GM21367 (cell line): ENCODE measurements around the gene ANKK1.

Experiments
- ATAC-seq: cut with Tn5 transposase; IDR thresholded peaks from one replicate; pipeline ENCODE4 v1.9.1; 2021; ENCODE audit not compliant: unreplicated experiment

Gene ANKK1, protein sequence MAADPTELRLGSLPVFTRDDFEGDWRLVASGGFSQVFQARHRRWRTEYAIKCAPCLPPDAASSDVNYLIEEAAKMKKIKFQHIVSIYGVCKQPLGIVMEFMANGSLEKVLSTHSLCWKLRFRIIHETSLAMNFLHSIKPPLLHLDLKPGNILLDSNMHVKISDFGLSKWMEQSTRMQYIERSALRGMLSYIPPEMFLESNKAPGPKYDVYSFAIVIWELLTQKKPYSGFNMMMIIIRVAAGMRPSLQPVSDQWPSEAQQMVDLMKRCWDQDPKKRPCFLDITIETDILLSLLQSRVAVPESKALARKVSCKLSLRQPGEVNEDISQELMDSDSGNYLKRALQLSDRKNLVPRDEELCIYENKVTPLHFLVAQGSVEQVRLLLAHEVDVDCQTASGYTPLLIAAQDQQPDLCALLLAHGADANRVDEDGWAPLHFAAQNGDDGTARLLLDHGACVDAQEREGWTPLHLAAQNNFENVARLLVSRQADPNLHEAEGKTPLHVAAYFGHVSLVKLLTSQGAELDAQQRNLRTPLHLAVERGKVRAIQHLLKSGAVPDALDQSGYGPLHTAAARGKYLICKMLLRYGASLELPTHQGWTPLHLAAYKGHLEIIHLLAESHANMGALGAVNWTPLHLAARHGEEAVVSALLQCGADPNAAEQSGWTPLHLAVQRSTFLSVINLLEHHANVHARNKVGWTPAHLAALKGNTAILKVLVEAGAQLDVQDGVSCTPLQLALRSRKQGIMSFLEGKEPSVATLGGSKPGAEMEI

DNA sequence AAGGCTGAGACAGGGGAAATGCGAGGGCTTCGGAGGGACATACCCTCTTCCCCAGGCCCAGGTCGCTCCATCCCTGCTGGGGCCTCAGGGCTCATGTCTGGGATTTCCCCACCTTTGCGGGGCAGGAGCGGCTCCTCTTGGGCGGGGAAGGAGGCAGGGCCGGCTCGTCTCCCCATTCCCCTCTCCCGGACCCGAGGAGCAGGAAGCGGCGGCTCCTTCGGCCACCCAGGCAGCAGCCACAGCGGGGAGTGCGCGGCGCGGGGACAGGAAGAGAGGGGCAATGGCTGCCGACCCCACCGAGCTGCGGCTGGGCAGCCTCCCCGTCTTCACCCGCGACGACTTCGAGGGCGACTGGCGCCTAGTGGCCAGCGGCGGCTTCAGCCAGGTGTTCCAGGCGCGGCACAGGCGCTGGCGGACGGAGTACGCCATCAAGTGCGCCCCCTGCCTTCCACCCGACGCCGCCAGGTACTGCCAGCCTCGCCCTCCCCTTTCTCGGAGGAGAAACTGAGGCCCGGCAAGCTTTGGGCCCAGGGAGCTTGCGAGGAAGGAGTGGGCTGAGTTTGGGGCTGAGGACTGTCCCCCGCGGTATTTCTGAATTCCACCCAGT, at the start of gene ANKK1:
ANKK1 (plus strand) TSS at position 175 of the 607 bp plus-strand sequence; CDS start at position 281, 106 bp downstream.
- ATAC-seq: no peak

DNA sequence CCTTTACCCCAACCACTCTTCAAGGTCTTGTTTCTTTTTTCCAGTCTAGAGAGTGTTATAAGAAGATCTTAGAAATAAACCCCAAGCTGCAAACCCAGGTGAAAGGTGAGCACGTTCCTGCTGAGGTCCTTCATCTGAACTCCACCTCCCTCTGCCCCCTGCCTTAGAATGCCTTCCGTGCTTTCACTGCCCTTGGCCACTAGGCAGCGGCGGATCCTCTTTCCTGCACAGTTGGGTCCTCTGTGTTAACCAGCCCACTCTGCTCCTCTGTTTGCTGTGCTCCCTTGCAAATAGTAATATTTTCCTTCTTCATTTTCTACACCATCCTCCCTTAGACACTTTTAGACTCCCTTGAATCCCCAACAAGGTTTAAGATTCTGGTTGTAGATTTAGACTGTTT, 48.8 kb upstream of the ANKK1 start:
- no peak for ATAC-seq

DNA sequence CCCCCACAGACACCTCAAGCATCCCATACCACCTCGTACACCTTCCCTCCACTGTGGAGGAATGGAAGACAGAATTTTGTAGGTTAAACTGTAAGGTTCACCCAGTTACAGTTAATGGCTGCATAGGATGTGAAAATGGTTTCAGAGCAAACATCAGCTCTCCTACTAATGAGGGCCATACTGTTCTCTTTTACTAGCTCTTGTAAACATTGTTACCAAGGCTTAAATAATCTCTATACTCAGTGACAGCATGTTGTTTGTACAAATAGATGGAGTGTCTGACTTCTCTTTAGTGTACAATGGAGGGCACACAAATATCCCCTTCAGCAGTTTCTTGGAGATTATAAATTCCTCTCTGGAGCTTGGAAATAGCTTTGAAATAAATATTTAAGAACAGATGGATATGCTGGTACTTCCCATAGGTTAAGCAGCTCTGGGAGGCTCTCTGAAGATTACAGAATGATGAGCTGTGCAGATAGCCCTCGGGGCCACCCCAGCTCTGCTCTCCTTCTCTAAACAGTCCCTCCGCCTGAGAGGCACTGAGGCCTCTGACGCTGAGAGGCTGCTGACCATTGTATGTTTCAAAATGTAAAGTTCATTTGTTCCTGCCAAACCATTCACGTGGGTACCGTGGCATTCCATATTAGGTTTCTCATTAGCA, 47.5 kb upstream of the ANKK1 start:
- no peak for ATAC-seq

DNA sequence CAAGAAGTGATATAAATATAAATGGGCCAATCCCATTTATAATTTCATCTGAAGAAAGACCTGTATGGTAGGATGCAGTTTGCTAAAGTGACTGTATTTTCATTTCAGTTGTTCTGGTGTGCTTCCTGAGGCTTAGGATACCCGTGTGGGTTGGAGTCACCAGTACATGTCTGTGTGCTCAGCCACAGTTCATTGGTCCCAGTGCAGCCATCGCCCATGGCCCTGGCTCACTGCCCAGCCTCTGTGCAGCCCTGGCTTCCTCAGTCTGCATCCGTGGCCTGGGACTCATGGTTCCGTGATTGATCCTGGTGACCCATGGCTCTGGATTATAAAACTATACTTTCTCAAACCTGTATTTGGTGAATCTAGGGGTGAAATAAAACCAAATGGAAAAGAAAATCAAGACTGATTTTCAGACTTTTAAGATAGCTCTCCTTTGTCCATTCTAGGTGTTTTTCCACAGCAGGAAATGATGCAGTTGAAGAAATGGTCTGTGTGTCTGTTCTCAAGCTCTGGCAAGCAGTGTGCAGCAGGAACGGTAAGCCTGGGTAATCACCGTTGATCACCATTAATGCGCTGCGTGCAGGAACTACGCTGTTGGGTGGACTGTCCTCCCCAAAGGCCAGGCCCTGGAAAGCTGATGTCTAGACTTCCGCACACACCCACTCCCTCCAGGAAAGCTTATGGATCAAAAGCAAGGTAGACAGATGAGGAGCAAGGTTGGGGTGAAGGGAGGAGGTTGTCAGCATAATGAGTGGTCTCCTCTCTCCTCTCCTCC, 46.0 kb upstream of the ANKK1 start:
- ATAC-seq: no peak

DNA sequence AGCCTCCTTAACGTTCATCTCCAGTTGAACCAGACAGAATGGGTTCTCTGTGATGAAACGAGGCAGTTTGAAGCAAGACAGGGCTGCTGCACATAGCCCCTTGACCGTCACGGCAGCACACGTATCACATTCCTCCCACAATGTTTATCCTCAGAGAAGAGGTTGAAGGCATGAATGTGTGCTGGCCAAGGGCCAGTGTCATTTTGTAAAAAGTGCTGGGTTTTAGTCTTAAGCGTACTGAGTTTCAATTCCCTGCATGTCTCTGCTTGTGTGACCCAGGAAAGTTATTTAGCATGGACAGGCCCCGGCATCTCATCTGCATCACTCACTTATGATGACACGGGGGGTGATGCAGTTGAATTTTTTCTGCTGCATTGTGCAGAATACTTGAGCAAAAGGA, 41.6 kb upstream of the ANKK1 start:
- no peak for ATAC-seq

DNA sequence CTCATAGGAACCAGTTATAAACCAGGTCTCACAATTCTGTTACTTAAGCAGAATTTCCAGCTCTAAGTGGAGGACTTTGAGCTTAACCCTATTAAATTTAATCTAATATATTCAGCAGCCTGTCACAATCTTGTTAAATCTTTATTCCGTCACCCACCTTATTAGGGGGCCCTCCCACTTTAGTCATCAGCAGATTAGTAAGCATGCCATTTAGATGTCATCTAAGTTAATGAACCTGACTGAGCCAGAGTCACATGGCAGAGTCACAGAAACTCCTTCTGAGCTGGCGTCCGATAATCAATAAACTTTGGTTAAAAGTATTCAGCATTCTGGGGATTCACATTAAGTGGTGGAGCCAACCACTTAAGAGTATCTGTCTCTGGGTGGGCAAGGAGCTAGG, 38.1 kb upstream of the ANKK1 start:
- no peak for ATAC-seq

DNA sequence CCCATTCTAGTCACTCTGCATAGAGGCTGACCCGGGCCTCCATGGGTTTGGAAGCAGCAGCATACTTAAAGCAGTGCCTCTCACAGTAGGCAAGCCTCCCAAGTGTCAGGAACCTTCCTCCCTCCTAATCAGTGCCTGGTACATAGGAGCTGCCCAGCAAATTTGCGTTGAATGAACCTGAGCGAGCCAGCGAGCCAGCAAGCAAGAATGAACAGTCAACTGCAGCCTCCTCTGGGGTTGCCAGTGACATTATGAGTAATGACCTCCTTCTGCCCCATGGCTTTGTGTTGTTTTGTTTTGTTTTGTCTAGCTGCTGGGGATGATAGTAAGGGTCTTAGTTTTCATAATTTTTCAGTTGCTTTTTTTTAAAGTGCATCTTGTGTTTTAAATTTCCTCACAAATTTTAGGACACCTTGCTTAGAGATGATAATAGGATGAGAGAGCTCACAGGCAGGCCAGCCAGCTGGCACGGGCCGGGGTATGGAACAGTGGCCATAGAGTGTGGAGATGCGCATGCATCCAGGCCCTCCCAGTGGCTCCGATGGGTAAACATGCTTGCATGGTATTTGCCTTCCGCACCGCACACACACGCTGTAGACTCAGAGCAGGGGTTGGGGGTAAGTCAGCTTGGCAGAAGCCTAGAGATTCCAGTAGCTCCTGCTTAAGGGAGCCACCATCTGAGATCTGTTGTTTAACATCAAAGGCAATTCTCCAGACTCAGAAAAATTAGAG, 37.1 kb upstream of the ANKK1 start:
- no peak for ATAC-seq

DNA sequence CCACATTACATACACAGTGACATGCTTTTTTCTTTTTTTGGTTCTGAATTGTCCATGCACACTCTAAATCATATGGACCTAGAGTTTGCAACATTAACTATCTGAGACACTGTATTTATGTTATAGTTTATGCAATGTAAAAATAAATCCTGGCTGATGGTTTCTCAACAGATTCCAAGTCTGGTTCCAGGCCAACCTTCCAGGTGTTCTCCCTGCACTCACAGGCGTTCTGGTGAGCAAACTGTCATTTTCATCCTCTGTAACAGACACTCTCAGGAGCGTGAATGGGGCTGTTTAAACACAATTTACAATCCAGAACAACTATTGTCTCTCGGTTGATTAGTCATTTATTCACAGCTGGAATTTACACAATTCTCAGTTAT, 36.5 kb upstream of the ANKK1 start:
- no peak for ATAC-seq

DNA sequence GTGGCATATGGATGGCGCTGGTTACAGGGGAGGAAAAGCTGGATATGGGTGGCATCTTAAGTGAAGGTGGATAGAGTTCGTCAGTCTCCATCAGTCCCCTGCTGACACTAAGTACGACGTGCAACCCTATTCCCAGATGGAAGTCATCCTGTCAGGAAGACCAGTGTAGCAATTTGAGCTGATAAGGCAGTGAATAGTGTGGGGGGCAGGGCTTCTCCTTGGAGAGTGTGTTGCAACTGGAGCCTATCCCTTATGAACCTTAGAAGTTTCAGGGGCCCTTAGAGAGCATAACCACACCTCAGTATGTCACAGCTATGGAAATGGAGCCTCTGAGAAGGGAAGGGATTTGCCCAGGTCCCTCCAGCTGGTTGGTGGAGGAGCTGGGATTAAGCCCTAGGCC, 36.1 kb upstream of the ANKK1 start:
- no peak for ATAC-seq

DNA sequence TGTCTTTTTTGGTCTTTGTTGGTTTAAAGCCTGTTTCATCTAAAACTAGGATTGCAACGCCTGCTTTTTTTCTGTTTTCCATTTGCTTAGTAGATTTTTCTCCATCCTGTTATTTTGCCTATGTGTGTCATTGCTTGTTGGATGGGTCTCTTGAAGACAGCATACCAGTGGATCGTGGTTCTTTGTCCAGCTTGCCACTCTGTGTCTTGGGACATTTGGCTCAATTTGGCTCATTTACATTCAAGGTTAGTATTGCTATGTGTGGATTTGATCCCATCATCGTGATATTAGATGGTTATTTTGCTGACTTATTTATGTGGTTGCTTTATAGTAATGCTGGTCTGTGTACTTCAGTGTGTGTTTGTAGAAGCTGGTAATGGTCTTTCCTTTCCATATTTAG, 31.4 kb upstream of the ANKK1 start:
- no peak for ATAC-seq

DNA sequence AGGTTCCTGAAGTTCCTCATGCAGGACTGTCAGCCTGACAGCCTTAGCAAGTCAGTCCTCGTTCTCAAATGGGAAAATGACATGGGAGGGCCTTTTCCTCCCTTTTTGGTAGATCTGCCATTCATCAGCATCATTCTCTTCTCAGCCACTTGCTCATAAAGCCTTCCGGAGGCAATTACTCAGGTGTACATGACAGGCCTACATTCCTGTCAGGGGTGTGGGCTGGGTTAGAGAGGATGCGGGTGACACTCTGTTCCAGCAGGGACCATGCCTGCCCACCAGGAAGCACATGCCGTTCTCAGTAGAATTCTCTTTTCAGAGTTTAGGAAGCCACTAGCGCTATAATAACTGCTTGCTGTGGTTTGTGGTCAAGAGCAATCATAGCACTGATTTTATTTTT, 24.2 kb upstream of the ANKK1 start:
- ATAC-seq: no peak

DNA sequence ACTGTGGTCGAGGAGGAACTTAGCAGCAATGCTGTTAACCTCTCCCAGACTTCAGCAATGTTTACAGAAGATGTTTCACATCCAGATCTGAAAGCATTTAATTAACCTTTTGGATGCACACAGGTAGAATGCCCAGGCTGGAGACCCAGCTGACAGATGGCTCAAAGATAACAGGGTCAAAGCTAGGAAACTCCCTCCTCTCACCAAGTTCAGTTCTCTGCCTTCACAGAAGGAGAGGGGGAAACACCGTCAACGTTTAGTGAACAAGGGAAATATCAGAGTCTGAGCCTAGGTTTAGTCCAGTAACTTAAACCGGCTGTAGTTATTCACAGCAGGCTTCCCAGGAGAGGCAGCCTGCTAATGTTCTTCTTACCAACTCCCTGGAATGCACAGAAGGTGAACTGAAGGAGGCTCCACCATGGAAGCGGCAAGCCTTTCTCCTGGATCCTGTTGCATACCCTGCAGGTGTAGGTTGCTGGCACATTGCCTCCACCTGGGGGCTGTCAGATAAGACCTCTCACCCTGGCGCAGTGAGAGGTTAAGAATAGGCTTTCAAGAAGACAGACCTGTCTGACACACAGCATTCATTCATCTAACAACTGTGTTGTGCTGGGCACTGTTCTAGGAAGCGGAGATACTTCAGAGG, 23.5 kb upstream of the ANKK1 start:
- ATAC-seq: no peak

DNA sequence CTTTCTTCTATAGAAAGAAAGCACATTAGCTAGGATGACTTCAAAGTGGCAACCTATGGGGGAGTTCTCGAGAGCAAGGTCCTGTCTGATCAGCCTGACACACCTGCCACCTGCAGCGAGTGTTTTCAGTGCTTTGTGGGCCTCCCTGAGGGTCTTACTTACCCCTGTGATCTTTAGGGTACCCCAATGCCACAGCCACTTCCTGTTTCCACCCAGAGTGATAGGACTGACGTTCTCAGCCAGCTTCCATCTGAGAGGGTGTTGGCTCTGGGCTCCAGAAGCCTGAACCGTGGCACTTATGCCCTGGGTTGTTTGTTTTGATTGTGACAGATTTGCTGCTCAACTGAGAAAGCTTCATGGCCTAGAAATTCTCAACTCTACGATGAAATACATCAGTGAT, 21.7 kb upstream of the ANKK1 start:
- ATAC-seq: no peak

DNA sequence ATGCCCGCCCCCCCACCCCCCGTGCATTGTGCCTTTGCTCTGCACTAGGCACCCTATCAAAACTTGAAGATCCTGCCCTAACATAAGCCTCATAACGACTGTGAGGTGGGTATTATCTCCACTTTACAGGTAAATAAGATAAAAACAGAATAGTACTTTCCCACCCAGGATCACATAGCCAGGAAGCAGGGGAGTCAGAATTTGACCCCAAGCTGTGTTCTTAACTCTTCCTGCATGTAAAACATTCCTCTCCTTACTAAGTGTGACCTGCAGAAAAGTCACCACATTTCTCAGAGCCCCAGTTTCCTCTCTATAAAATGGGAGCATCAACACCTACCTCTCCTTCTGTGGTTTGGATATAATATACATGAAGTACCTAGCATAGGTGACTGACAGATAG, 18.2 kb upstream of the ANKK1 start:
- ATAC-seq: no peak

DNA sequence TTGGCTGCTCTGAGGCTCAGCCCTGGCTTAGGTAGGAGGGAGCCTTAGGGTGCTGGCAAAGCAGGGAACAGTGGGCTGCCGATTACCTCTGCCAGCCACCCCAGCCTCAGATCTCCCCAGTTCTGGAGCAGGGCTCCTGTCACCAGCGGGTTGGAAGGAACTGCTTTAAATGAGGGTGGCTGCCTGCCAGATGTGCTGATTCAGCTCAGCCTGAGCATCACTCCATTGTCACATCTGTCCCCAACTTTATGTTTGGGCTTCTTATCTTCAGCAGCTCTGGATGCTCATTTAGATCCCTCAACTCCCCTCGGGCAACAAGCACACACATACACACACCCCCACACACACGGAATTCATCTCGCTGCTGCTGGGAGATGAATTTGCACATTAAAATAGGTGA, 16.9 kb upstream of the ANKK1 start:
- no peak for ATAC-seq

DNA sequence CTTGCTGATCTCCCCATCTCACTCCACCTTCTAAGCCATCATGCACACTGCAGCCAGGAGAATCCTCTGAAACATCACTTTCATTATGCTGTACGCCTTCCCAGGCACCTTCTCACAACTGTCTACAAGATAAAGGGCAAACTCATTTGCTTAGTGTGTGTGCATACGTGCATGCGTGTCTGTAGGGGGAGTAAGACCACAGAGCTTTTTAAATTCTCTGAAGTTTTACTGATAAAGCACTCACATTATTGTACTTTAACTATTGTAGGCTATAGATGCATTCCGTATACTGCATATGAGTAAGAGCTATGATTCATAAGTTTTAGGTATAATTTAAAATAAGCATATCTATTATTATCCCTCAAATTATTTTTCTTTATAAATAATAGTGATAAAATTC, 15.3 kb upstream of the ANKK1 start:
- ATAC-seq: no peak

DNA sequence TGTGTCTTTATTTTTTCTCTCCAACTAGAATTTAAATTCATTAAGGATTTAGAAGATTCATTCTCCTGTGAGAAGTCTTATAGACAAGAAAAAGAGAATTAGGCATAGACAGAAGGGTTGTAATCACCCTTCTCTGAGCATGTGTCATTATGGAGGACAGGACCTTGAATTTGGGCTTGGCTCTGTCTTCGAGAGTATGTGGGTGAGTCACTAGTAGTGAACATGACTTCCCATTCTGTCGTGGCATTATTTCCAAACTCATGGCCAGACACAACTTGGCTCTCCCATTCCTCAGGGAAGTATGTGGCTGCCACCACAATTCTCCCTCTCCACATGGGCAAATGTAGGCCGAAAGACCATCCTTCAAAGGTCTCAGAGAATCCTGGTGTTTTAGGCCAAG, 14.3 kb upstream of the ANKK1 start:
- no peak for ATAC-seq

DNA sequence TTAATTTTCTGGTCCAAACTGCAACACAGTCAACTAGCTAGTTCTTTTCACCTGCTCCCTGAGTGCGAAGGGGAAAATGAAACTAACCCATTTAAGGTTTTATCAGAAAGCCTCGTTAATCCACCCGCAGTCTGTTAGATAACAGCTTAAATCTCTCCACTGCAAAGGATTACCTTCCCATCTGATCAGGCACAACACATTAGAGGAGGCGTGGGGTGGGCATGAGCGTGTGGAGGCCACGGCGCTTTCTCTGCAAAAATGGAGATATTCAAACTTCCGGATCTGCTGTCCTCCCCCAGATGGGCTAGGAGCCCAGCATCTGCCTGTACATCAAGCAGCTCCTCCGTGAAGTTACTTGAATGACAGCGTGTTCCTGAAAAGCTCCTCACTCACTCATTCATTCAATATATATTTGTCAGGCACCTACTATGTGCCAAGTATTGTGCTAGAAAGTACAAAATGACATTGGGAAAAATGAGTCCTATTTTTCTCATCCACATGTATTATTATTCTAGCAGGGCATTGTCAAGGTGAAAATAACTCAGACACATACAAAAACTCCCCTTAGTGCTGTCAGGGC, 13.5 kb upstream of the ANKK1 start:
- no peak for ATAC-seq

DNA sequence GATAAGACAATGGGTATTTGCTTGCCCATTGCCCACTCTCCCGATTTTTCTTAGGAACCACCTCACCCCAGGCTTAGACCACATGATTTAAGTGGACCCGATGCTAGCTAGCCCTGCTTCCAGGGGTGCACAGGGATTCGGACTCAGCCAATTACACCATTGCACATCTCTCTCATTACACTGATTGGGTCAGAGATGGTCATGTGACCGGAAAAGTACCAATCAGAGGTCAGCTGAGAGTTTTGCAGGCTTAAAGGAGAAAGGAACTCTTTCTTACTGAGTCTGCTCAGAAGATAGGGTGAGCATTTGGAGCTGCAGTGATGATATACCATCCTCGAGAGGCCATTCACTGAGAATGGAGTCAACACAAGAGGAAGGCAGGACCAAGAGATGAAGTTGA, 12.2 kb upstream of the ANKK1 start:
- no peak for ATAC-seq
